Measurements from ENCODE around the gene SASH3. TPM values are rescaled to one million over a fixed set of nuclear protein-coding genes. Genes with fewer than 3 reads are reported as not detected.

Gene SASH3
- total and polyA plus RNA-seq, 5 donors = 0.93 to 6.0 (median 4.4) TPM

- no peak overlapping the region for H3K27ac ChIP-seq (ENCODE audit: low read length)
- DNase-seq (no peak), ATAC-seq (no peak)
- intact Hi-C loops (cut with DNase I) = no loop called here
- H3K27me3 ChIP-seq (ENCODE audit: control insufficient read depth, insufficient read depth) = no peaks in the 10 kb centered on the region
- 72% methylated on average over 4 of the region's 4 CpGs for WGBS
- H3K9me3 ChIP-seq (ENCODE audit: control insufficient read depth, low read length) = no peaks in the 10 kb centered on the region
- no peaks in the 10 kb centered on the region for H3K4me1 ChIP-seq (ENCODE audit: control insufficient read depth, insufficient read depth, low read length)
- no peak overlapping the region for H3K4me3 ChIP-seq (ENCODE audit: low read length)
Measured at GRCh38 chrX:129773649-129774458, 5.9 kb upstream of the SASH3 start.

GRCh38 chrX:129777218-129778030 lies 2.3 kb upstream of the SASH3 start:
- Histone ChIP-seq H3K4me1 (ENCODE audit: control insufficient read depth, insufficient read depth, low read length) (no peaks in the 10 kb centered on the region), H3K27ac (ENCODE audit: low read length) (peak overlapping the region; percentile 59), H3K27me3 (ENCODE audit: control insufficient read depth, insufficient read depth) (no peaks in the 10 kb centered on the region), H3K9me3 (ENCODE audit: control insufficient read depth, low read length) (no peaks in the 10 kb centered on the region), H3K4me3 (ENCODE audit: low read length) (no peak overlapping the region)
- 45% methylated on average over 30 of the region's 30 CpGs for WGBS
- DNase-seq = peak; percentile 26 to 79 (median 66)
- ATAC-seq = peak; percentile 54 to 60
- intact Hi-C loops (cut with DNase I) = no loop called here

GRCh38 chrX:129779086-129779672 lies 570 bp upstream of the SASH3 start:
- DNase-seq (no peak), ATAC-seq (no peak)
- 89% methylated on average over 7 of the region's 7 CpGs for WGBS
- Histone ChIP-seq H3K4me1 (ENCODE audit: control insufficient read depth, insufficient read depth, low read length) (no peaks in the 10 kb centered on the region), H3K27ac (ENCODE audit: low read length) (no peak overlapping the region), H3K4me3 (ENCODE audit: low read length) (no peak overlapping the region), H3K27me3 (ENCODE audit: control insufficient read depth, insufficient read depth) (no peaks in the 10 kb centered on the region), H3K9me3 (ENCODE audit: control insufficient read depth, low read length) (no peaks in the 10 kb centered on the region)
- intact Hi-C loops (cut with DNase I) = no loop called here

- DNase-seq = no peak
- intact Hi-C loops (cut with DNase I) = no loop called here
- 77% methylated on average over 6 of the region's 6 CpGs for WGBS
Measured at GRCh38 chrX:129780441-129781105, 824 bp downstream of the SASH3 start.

GRCh38 chrX:129781134-129781672 lies 1.5 kb downstream of the SASH3 start:
- ATAC-seq (peak; percentile 50 to 51), DNase-seq (peak; percentile 37 to 70 (median 69))
- Histone ChIP-seq H3K9me3 (ENCODE audit: control insufficient read depth, low read length) (no peaks in the 10 kb centered on the region), H3K27me3 (ENCODE audit: control insufficient read depth, insufficient read depth) (no peaks in the 10 kb centered on the region), H3K4me3 (ENCODE audit: low read length) (no peak overlapping the region), H3K4me1 (ENCODE audit: control insufficient read depth, insufficient read depth, low read length) (no peaks in the 10 kb centered on the region), H3K27ac (ENCODE audit: low read length) (no peak overlapping the region)
- 62% methylated on average over 8 of the region's 8 CpGs for WGBS
- intact Hi-C loops (cut with DNase I) = no loop called here

More at GRCh38 chrX:129780441-129781105, 824 bp downstream of the SASH3 start:
- Histone ChIP-seq H3K27ac (ENCODE audit: low read length) (no peak overlapping the region), H3K4me3 (ENCODE audit: low read length) (peak overlapping the region; percentile 5), H3K9me3 (ENCODE audit: control insufficient read depth, low read length) (no peaks in the 10 kb centered on the region), H3K27me3 (ENCODE audit: control insufficient read depth, insufficient read depth) (no peaks in the 10 kb centered on the region), H3K4me1 (ENCODE audit: control insufficient read depth, insufficient read depth, low read length) (no peaks in the 10 kb centered on the region)
- ATAC-seq = peak in 1 of 2 donors; percentile 40

- Histone ChIP-seq H3K27ac (ENCODE audit: low read length) (no peak overlapping the region), H3K4me3 (ENCODE audit: low read length) (no peak overlapping the region), H3K27me3 (ENCODE audit: control insufficient read depth, insufficient read depth) (no peaks in the 10 kb centered on the region), H3K4me1 (ENCODE audit: control insufficient read depth, insufficient read depth, low read length) (no peaks in the 10 kb centered on the region), H3K9me3 (ENCODE audit: control insufficient read depth, low read length) (no peaks in the 10 kb centered on the region)
- ATAC-seq (no peak), DNase-seq (no peak)
- 89% methylated on average over 10 of the region's 10 CpGs for WGBS
- intact Hi-C loops (cut with DNase I) = no loop called here
Measured at GRCh38 chrX:129781680-129782495, 2.1 kb downstream of the SASH3 start.

GRCh38 chrX:129782706-129783105 lies 3.0 kb downstream of the SASH3 start:
- 72% methylated on average over 4 of the region's 4 CpGs for WGBS
- Histone ChIP-seq H3K27me3 (ENCODE audit: control insufficient read depth, insufficient read depth) (no peaks in the 10 kb centered on the region), H3K27ac (ENCODE audit: low read length) (no peak overlapping the region), H3K9me3 (ENCODE audit: control insufficient read depth, low read length) (no peaks in the 10 kb centered on the region), H3K4me3 (ENCODE audit: low read length) (no peak overlapping the region), H3K4me1 (ENCODE audit: control insufficient read depth, insufficient read depth, low read length) (no peaks in the 10 kb centered on the region)
- intact Hi-C loops (cut with DNase I) = no loop called here
- ATAC-seq (no peak), DNase-seq (no peak)

GRCh38 chrX:129783291-129783713 lies 3.6 kb downstream of the SASH3 start:
- intact Hi-C loops (cut with DNase I) = no loop called here
- no peak overlapping the region for H3K27ac ChIP-seq (ENCODE audit: low read length)
- no peaks in the 10 kb centered on the region for H3K27me3 ChIP-seq (ENCODE audit: control insufficient read depth, insufficient read depth)
- ATAC-seq (no peak), DNase-seq (no peak)
- H3K4me1 ChIP-seq (ENCODE audit: control insufficient read depth, insufficient read depth, low read length) = no peaks in the 10 kb centered on the region
- 85% methylated on average over 11 of the region's 11 CpGs for WGBS
- H3K9me3 ChIP-seq (ENCODE audit: control insufficient read depth, low read length) = no peaks in the 10 kb centered on the region
- H3K4me3 ChIP-seq (ENCODE audit: low read length) = no peak overlapping the region

GRCh38 chrX:129784371-129784770 lies 4.6 kb downstream of the SASH3 start:
- no peak for ATAC-seq
- Histone ChIP-seq H3K4me3 (ENCODE audit: low read length) (no peak overlapping the region), H3K4me1 (ENCODE audit: control insufficient read depth, insufficient read depth, low read length) (no peaks in the 10 kb centered on the region), H3K27me3 (ENCODE audit: control insufficient read depth, insufficient read depth) (no peaks in the 10 kb centered on the region), H3K27ac (ENCODE audit: low read length) (no peak overlapping the region), H3K9me3 (ENCODE audit: control insufficient read depth, low read length) (no peaks in the 10 kb centered on the region)
- 80% methylated on average over 7 of the region's 7 CpGs for WGBS
- DNase-seq = no peak
- intact Hi-C loops (cut with DNase I) = no loop called here
